G401.6 (cell line): ENCODE measurements around the gene PHF21A.
A peak's percentile ranks its signal among the peaks of the same experiment; 100 is the strongest.
"Not testable (repeated sequence)": the region's sequence is repeated elsewhere in the genome, so short reads cannot be mapped to it uniquely, and the experiment has no call there.

Experiments
- FAIRE-seq: peaks from 2 replicates; lab custom pipeline; 2012; peaks lifted over from hg19 to GRCh38; lab: Jason Lieb, UNC

PHF21A gene

DNA sequence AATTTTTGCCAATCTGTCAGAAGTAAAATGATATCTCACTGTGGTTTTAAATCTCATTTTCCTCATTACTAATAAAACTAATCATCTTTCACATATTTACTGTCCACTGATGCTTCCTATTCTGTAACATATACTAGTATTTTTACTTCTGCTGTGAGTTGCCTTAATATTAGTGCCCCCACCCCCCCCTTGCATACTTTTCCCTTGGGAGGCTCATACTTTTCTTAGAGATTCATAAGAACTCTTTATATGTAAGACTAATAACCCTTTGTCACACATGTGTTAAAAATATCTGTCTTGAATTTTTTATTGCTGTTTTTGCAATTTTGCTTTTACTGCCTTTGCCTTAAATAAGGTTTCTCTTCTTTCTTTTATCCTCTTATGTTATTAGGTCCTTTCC is 87.2 kb downstream of the PHF21A start:
- no peak for FAIRE-seq

DNA sequence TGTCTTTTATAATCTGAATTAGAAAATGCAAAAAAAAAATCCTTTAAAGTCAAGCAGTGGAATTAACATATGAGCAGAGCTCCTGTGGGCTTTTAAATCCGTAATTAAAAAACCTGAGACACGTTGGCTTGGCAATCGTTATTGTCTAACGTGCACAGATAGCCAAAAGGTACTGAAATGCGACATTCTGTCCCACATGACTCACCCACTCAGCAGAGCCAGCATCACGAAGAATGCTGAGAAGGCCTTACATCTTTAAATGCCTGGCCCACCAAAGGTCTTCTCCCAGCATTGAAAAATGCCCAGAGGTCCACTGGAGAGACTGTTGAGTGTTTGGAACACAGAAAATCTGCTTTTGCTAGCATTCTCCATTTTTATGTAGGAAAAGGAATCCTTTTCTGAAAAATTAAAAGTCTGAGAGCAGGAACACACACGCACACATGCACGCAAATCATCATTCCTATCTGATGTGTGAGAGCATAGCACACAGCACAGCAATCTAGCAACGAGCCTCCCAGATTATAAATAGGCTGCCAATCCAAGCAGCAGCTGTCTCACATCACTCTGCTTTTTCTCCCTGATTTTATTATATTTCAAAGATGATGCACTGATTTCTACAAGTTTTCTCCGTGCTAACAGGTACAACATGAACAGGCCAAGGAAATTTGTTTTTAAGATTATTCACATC is 94.5 kb downstream of the PHF21A start:
- FAIRE-seq = no peak

DNA sequence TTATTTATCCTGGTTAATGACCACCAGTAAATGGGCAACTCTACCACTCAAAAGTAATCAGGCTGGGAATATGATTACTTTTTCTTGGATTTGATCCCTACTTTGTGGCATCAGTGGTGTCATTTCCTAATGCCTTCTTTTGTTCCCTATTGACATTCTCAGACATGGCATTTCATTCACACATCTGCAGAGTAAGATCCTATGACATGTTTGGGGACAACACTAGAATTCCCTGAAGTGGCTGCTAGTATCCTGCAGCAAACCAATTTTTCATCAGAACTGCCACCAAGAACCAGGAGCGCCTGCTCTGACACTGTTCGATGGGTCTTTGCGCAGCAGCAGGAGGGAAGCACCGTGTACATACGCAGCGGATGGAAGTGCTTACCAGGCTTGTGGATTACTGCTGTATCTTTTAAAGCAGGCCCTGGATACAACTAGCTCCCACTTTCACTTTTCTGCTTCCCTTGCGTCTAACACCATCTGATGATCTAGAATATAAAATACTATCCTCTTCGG is 101.1 kb downstream of the PHF21A start:
- no peak for FAIRE-seq

DNA sequence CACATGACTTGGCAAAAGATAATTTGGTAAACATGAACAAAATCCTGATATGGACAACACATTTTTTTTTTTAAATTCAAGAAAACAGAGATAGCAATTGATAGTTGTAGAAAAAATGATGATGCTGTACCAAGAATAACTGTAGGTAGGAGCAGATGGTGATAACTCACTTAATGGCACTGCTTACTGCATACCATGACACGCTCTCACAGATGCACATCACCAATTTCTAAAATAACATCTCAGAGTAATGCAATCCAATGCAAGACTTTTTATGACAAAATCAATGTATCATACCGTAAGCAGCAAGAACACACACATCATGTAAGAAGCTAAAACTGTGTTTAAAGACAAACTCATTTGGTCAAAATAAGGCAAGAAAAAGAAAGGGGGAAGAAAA is 102.6 kb downstream of the PHF21A start:
- FAIRE-seq = no peak

DNA sequence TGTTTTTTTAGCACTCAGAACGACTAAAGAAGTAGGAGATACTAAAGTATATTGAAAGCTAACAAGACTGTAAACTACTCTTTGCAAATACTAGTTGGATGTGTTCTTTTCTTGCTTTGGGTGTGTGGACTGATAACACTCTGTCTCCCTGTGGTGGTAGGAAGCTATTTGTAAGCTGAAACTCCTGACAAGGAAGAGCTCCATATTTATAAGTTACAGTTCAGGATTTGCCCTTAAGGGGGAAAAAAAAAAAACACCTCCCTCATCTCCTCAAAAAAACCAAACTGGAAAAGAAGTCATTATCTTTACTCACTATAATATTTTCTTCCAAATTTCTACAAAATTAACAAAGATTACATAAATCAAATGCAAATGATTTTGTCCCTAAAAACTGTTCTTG is 103.9 kb downstream of the PHF21A start:
- FAIRE-seq = no peak

DNA sequence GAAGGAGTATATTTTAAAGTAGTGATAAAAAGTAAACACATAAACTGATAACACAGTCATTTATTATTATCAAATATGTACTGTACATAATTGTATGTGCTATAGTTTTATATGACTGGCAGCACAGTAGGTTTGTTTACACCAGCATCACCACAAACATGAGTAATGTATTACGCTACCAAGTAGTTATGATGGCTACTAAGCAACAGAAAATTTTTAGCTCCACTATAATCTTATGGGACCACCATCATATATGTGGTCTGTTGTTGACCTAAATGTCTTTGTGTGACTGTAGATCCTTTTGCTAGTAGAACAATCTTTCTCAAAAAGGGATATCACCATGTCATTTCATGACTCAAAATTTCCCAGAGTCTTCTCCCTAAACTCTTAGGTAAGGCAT is 105.3 kb downstream of the PHF21A start:
- FAIRE-seq = no peak

DNA sequence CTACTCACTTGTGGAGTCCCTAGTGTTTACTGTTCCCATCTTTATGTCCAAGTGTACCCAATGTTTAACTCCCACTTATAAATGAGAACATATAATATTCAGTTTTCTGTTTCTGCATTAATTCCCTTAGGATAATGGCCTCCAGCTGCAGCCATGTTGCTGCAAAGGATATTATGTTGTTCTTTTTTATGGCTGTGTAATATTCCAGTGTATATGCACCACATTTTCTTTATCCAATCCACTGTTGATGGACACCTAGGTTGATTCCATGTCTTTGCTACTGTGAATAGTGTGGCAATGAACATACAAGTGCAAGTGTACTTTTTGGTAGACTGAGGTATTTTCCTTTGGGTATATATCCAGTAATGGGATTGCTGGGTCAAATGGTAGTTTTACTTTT is 107.1 kb downstream of the PHF21A start:
- FAIRE-seq = not testable (repeated sequence)

DNA sequence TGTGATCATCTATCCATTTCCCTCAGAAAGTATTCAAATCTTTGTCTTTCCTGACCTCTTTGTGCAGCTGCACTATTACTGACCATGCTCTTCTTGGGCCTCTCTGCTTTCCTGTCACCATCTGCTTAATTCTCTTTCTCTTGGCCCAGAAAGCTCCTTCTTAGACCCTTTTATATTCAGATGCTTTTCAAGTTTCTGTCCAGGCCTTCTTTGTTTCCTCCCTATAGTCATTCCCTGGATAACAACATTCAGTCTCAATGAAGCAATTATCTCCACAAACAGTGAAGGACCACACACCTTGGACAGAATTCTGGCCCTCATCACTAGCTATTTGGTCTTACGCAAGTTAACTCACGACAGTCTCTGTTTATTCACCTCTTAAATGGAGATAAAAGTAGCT is 109.1 kb downstream of the PHF21A start:
- no peak for FAIRE-seq

DNA sequence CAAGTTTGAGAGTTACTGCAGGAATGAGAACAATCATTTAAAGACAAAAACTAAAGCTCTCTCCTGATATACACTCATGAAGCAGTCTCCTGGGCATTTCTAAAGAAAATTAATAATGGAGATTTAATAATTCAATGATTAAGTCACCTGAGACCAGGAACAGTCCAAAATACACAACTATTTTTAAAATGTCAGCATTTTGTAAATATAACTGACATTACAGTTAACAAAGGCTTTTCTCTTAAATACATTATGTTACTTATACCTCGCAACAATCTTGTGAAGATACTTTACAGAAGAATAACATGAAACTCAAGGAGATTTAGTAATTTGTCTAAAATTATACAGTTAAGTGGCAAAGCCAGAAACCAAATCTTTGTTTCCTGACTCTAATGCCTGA is 111.2 kb downstream of the PHF21A start:
- FAIRE-seq = no peak

DNA sequence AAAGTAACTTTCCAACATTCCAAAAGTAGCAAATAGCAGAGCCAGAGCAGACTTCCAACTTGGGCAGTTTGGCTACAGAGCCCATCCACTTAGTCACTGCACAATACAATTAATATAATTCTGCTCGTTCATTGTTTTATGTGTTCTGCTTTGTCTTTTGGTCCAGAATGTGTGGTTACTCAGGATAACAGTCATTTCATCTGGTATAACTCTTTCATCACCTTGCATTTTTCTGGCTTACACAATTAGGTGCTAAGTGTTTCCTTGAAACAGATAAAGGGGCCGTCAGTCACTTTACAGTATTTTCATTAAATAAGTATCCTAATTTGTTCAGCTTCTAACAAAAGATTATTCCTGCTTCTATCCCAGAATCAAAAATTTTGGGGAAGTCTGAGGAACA is 111.6 kb downstream of the PHF21A start:
- no peak for FAIRE-seq

DNA sequence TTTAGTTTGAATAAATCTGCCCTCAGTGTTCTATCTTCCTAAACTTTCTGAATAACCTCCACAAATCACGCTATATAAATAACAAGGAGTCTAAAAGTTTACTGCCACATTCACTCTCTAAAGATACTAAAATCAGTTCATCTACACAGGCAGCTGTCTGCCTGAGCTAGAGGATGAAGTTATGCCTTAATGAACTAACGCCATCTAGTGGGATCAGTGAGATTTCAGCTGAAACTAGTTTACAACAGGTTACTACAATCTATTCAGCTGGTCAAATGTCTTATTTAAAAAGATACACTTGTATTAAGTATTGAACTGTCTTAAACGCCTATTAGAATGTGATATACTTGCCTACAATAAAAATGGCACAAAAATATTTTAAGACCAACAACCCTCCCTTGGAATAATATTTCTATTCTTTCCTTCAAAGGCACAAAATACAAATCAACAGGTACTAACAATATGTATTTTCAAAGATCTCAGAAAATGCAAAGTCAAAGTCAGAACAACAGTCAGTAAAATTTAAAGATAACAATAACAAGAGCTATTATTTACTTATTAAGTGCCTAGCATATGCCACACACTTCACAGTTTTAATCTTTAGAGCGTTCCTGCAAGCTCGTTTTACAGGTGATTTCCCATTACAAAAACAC is 114.7 kb downstream of the PHF21A start:
- FAIRE-seq = peak; percentile 98

DNA sequence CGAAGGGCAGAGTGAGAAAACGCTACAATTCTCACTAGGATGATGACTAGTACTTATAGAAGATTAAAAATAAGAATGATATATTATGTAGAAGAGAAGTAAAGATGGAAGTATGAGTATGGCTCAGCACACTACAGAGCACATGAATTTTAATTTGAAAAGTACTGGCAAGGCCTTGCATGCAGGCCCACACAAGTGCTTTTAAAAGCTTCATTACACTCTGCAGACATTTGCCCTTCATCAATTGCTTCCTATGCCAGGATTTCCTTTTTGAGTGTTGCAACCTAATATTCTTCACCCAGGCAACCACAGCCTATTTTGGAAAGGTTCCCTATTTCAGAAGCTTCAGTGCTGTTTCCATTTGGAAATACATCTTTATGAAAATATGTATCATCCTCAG is 117.7 kb downstream of the PHF21A start:
- no peak for FAIRE-seq

DNA sequence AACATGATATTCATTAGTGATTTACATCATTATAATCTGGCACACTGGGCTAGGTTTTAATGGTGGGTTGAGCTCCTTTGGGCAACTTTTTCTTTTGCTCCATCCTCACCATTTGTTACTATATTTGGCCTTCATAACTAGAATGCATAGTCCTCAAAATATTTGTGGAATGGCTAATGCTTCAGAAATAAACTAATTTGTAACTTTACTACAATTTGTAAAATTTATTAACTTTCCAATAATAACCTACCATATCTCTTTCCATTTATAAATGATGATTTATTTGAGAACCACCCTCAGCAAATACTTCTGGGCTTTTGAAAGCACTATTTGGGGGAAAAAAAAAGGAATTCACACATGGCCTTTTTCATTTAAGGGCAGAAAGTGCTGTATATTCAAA is 119.1 kb downstream of the PHF21A start:
- FAIRE-seq = no peak

DNA sequence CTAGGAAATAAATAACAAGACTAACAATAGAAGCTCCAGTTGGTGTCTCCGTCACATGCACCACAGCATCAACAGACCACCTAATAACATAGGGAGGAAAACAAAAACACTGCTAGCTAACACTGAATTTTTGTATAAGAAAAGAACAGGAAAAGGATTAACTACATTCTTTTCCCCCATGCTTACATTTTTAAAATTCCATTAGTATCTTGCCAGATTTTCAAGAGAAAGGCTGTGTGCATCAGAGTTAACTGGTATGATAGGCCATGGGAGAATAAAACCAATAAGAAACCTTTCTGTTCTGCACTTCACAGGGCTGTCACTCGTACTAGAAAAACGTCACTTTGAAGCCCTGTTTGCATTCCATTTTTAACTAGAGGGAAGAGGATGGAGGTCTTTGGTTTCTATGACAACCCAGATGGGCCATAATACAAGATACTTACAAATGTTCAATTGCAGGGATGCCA is 119.8 kb downstream of the PHF21A start:
- FAIRE-seq = peak; percentile 85

DNA sequence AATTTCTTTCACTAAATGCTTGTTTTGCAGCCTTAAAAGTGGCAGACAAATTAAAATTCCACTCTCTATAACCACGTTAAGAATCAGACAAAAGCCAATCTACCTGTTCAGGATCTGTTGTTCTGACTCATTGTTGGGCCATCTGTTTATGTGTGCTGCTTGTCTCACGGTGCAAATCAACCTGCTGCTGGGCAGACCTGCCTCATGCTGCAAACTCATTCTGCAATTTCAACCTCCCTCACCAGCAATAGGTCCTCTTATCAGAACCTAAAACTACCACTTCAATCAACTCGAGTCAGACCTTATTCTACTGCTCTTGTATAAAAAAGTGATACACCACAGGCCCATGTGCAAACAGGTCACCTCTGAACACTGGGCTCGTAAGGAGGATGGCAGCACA is 123.7 kb downstream of the PHF21A start:
- no peak for FAIRE-seq

DNA sequence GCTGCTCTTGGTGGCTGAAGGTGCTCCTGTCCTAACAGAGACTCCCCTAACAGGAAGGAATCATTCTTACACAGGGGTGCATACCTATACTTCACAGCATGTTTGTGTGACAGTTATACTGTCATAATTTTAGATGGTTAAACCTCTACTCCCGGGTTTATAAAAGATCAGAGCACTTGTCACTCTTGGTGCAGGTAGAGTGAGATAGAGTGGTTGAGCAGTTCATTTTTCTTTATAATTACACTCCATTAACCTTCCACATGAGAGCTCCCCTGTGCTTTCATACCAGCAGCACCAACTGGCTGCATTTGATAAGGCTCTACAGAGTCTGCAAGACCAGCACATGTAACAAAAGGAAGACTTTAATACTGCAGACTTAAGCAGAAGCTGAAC is 125.9 kb downstream of the PHF21A start:
- no peak for FAIRE-seq

DNA sequence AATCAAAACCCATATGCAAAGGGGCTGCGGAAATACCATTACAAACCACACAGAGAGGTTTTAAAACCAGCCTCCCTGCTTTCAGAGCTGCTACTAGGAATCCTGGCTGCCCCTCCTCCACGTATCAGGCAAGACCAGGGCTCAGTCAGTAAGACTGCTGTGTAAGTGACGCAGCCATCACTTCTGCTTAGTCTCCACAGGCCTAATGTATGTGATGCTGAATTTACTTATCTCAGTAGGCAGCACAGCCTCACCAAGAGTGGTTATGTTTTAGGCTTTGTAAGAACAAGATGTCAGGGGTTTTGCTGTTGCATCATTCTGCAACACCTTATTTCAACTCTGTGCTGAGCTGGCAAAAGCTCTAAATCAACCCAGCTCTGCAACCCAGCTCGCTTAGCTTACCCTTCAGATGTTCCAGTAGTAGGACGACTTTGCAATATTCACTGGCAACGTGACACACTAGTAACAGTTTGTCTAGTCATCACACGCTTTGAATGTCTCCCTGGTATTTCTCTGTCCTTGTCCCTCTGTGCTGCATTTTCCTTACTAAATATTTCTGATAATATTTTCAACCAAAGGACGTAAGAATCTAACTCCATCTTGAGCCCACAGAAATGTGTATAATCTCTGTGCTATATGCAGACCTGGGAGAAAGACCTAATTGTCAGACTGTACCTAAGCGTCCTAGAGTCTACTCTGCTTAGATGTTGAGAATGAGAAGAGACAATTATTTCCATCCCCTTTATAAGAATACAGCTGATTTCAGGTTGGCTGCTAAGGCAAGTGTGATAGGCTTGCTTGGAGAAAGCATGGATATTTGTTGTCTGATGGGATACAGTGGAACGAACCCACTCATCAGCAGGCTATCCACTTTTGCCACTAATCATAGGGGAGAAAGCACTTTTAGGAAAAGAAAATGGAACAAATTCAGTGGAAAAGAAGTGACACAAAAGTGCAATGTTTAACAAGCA is 126.6 kb downstream of the PHF21A start:
- FAIRE-seq = no peak

DNA sequence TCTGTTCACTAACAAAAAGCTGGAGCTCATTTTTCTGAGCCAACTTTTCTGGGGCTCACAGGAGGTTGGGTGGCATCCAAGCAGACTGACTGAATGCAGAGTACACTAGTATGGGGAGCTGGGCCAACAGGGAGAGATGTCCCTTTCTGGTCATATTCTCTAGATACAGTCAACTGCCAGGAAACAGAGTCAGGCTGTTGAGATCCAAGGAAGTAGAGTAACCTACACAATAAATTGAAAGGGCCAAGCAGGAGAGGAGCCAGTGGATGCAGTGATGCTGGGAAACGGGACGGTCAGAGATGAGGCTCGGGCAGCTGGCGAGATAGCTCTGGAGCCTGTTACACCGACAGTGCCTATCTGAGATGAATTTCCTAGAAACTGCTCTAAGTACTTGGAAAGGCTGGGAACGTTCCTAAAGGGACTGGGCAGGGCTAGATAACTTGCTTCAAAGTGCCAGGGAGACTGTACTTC is 127.7 kb downstream of the PHF21A start:
- no peak for FAIRE-seq

DNA sequence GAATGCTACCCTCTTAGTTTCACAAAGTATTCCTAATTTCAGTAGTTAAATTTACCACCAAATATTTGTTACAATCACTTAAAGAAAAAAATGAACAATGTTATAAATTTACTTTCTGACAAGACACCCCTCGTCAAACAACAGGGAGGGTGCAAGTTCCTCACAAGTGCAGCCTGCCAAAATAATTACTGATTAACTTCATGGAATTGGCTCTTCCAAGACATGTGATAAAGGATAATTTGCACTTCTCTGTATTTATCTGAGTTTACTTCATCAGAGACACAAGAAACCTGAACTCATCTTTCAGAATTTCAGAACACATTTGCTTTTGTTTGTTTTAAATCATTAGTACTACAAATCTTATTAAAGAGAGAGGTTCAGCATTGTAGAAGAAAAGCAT is 132.3 kb downstream of the PHF21A start:
- no peak for FAIRE-seq

DNA sequence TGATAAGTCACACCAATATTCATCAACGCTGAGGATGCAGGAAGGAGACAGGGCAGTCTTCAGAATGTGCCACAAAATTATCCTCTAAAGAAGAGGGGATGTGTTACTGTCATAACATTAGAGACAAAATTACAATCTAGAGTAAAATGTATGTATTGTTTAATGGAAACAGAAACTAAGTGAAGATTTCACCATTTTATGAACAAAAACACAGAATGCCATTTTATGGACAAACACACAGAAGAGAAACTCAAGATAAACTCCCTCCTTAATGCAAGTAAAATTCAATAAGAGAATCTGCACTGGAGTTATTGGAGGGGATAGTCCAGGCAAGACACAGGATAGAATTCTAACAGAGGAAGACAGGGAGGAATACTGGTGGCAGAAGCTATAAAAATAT is 136.0 kb downstream of the PHF21A start:
- FAIRE-seq = no peak

DNA sequence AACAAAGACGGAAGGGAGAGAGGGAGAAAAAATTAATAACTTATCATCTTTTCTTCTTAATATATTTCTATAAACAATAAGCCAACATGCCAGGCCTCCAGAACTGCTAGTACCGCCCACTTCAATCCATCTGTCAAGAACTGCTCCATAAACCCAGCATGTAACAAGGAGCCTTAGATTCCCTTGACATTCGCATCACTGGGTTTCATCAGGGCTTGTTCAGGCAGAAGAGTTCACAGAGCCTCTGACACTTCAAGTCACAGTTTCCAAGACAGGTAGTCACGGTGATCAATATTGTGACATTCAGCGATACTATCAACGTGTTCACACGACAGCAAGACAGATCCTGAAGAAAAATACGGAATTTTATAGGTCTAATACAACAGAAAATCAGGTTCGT is 137.1 kb downstream of the PHF21A start:
- no peak for FAIRE-seq

DNA sequence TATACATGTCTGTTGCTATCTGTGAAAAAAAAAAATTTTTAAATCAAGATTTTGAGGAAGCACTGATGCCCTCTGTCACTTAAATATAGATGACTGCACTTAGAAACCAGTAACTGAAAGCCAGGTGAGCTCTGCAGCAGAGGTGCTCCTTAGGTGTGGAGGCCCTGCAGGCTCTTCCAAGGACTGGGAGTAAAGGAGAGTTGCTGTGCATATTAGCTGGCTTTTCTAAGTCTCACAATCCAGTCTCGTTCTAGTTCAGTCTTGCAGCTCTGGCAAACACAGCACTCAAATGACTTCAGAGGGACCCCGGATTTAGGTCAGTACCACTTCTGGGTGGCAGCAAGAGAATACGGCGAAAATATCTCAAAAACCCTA is 137.8 kb downstream of the PHF21A start:
- FAIRE-seq = no peak
